ENCODE data around the gene SMIM8.

DNA sequence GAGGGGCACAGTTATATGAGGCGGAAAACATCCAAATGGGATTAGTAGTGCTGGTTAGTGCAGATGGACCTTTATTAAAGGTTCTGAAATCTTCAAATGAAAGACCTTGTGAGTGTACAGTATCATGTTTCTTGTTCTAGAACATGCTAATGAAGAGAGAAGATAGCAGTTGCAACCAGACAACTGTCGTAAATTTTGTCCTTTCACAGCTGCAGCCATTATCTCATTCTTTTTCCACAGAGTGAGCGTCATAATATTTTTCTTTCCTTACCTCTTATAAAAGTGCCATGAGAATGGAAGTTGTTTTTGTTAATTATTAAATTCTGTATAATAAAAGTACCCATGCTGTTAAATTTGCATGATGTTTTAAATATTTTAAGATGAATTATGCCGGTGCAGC lies 17.8 kb downstream of the SMIM8 start:
- TF ChIP-seq, protein P1, sequence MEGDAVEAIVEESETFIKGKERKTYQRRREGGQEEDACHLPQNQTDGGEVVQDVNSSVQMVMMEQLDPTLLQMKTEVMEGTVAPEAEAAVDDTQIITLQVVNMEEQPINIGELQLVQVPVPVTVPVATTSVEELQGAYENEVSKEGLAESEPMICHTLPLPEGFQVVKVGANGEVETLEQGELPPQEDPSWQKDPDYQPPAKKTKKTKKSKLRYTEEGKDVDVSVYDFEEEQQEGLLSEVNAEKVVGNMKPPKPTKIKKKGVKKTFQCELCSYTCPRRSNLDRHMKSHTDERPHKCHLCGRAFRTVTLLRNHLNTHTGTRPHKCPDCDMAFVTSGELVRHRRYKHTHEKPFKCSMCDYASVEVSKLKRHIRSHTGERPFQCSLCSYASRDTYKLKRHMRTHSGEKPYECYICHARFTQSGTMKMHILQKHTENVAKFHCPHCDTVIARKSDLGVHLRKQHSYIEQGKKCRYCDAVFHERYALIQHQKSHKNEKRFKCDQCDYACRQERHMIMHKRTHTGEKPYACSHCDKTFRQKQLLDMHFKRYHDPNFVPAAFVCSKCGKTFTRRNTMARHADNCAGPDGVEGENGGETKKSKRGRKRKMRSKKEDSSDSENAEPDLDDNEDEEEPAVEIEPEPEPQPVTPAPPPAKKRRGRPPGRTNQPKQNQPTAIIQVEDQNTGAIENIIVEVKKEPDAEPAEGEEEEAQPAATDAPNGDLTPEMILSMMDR (IDR thresholded peaks at IDR 0.05): no peak
- no peak for TF ChIP-seq POLR2A (IDR thresholded peaks at IDR 0.05)
- no peak for TF ChIP-seq POLR2AphosphoS5 (IDR thresholded peaks at IDR 0.05)
